Cortex of kidney (tissue), 1 donor: ENCODE data around the gene RBFOX2.

Experiments used
- DNase-seq: peaks from one replicate; lab custom pipeline; 2025; lab: John Stamatoyannopoulos, UW

The RBFOX2 gene

GRCh38 chr22:35896111-35896705 is 132.4 kb downstream of the RBFOX2 start:
- DNase-seq, result no peak

GRCh38 chr22:35894937-35895708 is 133.5 kb downstream of the RBFOX2 start:
- DNase-seq, result no peak

- DNase-seq, result no peak
Observed at GRCh38 chr22:35894464-35894878, 134.2 kb downstream of the RBFOX2 start.

GRCh38 chr22:35893698-35894097 is 134.9 kb downstream of the RBFOX2 start:
- DNase-seq, result no peak

GRCh38 chr22:35892192-35892591 is 136.4 kb downstream of the RBFOX2 start:
- DNase-seq, result no peak

- no peak for DNase-seq
Observed at GRCh38 chr22:35891442-35891841, 137.2 kb downstream of the RBFOX2 start.

- no peak for DNase-seq
Observed at GRCh38 chr22:35889071-35889470, 139.6 kb downstream of the RBFOX2 start.

GRCh38 chr22:35888181-35888870 is 140.3 kb downstream of the RBFOX2 start:
- DNase-seq, result no peak

GRCh38 chr22:35887296-35887875 is 141.2 kb downstream of the RBFOX2 start:
- DNase-seq, result no peak

- no peak for DNase-seq
Observed at GRCh38 chr22:35886309-35886708, 142.3 kb downstream of the RBFOX2 start.

- DNase-seq, result no peak
Observed at GRCh38 chr22:35884529-35884928, 144.1 kb downstream of the RBFOX2 start.

GRCh38 chr22:35883031-35883620 is 145.5 kb downstream of the RBFOX2 start:
- DNase-seq, result no peak

- no peak for DNase-seq
Observed at GRCh38 chr22:35882211-35883030, 146.2 kb downstream of the RBFOX2 start.

GRCh38 chr22:35879351-35879750 is 149.3 kb downstream of the RBFOX2 start:
- DNase-seq, result no peak

GRCh38 chr22:35873426-35873825 is 155.2 kb downstream of the RBFOX2 start:
- no peak for DNase-seq

GRCh38 chr22:35872451-35872850 is 156.2 kb downstream of the RBFOX2 start:
- no peak for DNase-seq

GRCh38 chr22:35870517-35871293 is 157.9 kb downstream of the RBFOX2 start:
- DNase-seq, result no peak

GRCh38 chr22:35868938-35869337 is 159.7 kb downstream of the RBFOX2 start:
- no peak for DNase-seq

GRCh38 chr22:35866651-35867050 is 162.0 kb downstream of the RBFOX2 start:
- DNase-seq, result no peak

GRCh38 chr22:35864545-35865165 is 164.0 kb downstream of the RBFOX2 start:
- no peak for DNase-seq
